Keratinocyte (primary cell): Measurements from ENCODE around the gene MLEC. TPM values are rescaled to one million over a fixed set of nuclear protein-coding genes. Genes with fewer than 3 reads are reported as not detected.

Source experiments
- DNase-seq: peaks from one replicate; pipeline ENCODE4 v3.0.0-alpha.2; 2011; ENCODE audit warnings: low read depth, missing footprints, low spot score
- FAIRE-seq: peaks from 2 replicates; lab custom pipeline; 2011; peaks lifted over from hg19 to GRCh38; lab: Jason Lieb, UNC
- H2AFZ ChIP-seq: 2 replicates; pipeline ENCODE4 v1.6.0; 2012; ENCODE audit warnings: low read length, control low read depth, inconsistent platforms; ENCODE audit not compliant: control insufficient read depth
- H3K27ac ChIP-seq: 2 replicates; pipeline ENCODE4 v1.5.1; 2011; ENCODE audit warnings: low read length; ENCODE audit not compliant: control insufficient read depth, insufficient read depth
- H3K27me3 ChIP-seq: 3 replicates; pipeline ENCODE4 v1.6.0; 2011; ENCODE audit warnings: low read length; ENCODE audit not compliant: control insufficient read depth, insufficient read depth; ENCODE audit errors: extremely low read depth
- H3K36me3 ChIP-seq, 2 experiments: 2 replicates in 1 of 2; 3 replicates in 1 of 2; pipeline ENCODE4 v1.5.1; 2011; ENCODE audit warnings: low read length in 2 of 2, mild to moderate bottlenecking in 1 of 2; ENCODE audit not compliant: control insufficient read depth in 2 of 2, insufficient read depth in 2 of 2; ENCODE audit errors: extremely low read depth in 1 of 2
- H3K4me1 ChIP-seq: 3 replicates; pipeline ENCODE4 v1.5.1; 2011; ENCODE audit warnings: low read length; ENCODE audit not compliant: control insufficient read depth, insufficient read depth; ENCODE audit errors: extremely low read depth
- H3K4me2 ChIP-seq: 3 replicates; pipeline ENCODE4 v1.6.0; 2011; ENCODE audit warnings: low read depth, low read length; ENCODE audit not compliant: control insufficient read depth, insufficient read depth; ENCODE audit errors: extremely low read depth
- H3K4me3 ChIP-seq, 3 experiments: fragments of 200-600 bp in 1 of 3; sonication (generic) in 1 of 3; 2 replicates in 2 of 3; 3 replicates in 1 of 3; pipeline ENCODE4 v1.5.1; 2011 to 2016; ENCODE audit warnings: low read length in 3 of 3, mild to moderate bottlenecking in 3 of 3, control low read depth in 2 of 3, inconsistent platforms in 1 of 3, low read depth in 1 of 3, mixed read lengths in 1 of 3, mixed run types in 1 of 3, moderate library complexity in 1 of 3; ENCODE audit not compliant: control insufficient read depth in 2 of 3, insufficient read depth in 2 of 3; ENCODE audit errors: extremely low read depth in 1 of 3
- H3K79me2 ChIP-seq: 2 replicates; pipeline ENCODE4 v1.6.0; 2012; ENCODE audit warnings: low read length; ENCODE audit not compliant: control insufficient read depth, insufficient read depth
- H3K9ac ChIP-seq: 3 replicates; pipeline ENCODE4 v1.6.0; 2011; ENCODE audit warnings: low read length; ENCODE audit not compliant: control insufficient read depth, insufficient read depth; ENCODE audit errors: extremely low read depth
- H3K9me1 ChIP-seq: 3 replicates; pipeline ENCODE4 v1.6.0; 2011; ENCODE audit warnings: low read length; ENCODE audit not compliant: control insufficient read depth, insufficient read depth; ENCODE audit errors: extremely low read depth
- H3K9me3 ChIP-seq: 2 replicates; pipeline ENCODE4 v1.5.1; 2012; ENCODE audit warnings: low read depth, low read length; ENCODE audit not compliant: control insufficient read depth
- H4K20me1 ChIP-seq: 3 replicates; pipeline ENCODE4 v1.6.0; 2011; ENCODE audit warnings: low read length; ENCODE audit not compliant: control insufficient read depth, insufficient read depth; ENCODE audit errors: extremely low read depth
- EZH2 ChIP-seq: IDR thresholded peaks from one replicate; pipeline ENCODE4 v1.6.1; 2012; ENCODE audit warnings: inconsistent platforms, mild to moderate bottlenecking, low read length, moderate library complexity
- dilution Hi-C: fragments of 300-500 bp; cut with MboI; formaldehyde crosslinking; loops from one replicate; pipeline ENCODE4 v1.7.0; 2020; ENCODE audit warnings: low sequenced_read_pairs; ENCODE audit not compliant: extremely low pct_ligation_motif_present
- polyA plus RNA-seq, 5 experiments: library from polyadenylated mRNA; depleted of rRNA in 3 of 5; stranded (reverse) in 3 of 5; stranded (forward) in 1 of 5; unstranded in 1 of 5; fragments of >200 nt; gene quantifications; 1 replicate in 1 of 5; 2 replicates in 3 of 5; 3 replicates in 1 of 5; pipeline versions ENCODE4 v1.2.1 to v1.2.3, GENCODE V29; 2011 to 2012; ENCODE audit warnings: missing spikeins in 2 of 5, low read depth in 1 of 5, low replicate concordance in 1 of 5
- TF ChIP-seq, protein P1 (sequence below), 3 experiments: IDR thresholded peaks in 1 of 3; conservative IDR thresholded peaks in 1 of 3; optimal IDR thresholded peaks in 1 of 3; 2 replicates in 2 of 3; 3 replicates in 1 of 3; pipeline versions ENCODE3 to v1.5.1; 2011; ENCODE audit warnings: low read length in 3 of 3, mild to moderate bottlenecking in 3 of 3, moderate library complexity in 2 of 3, control low read depth in 1 of 3, inconsistent platforms in 1 of 3; ENCODE audit not compliant: insufficient read depth in 2 of 3; ENCODE audit errors: extremely low read depth in 1 of 3

MLEC gene
- polyA plus RNA-seq, 1 donor (not counting 4 experiments of a cell fraction or from before 2014, with no cell fraction given): 65.2 TPM

DNA sequence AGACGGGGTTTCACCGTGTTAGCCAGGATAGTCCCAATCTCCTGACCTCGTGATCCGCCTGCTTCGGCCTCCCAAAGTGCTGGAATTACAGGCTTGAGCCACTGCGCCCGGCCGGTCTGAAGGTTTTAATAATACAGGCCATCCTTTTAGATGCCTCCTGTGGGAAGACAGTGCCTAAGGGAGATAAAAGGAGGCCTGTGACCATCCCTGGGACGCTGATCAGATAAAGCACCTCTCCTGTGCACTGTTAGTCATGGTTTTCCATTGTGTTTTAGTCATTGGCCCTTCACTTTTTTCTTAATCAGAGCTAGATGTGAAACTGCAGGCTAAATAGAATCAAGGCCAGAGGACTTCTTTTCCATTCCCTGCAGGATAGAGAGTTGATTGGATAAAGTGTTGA is 31.1 kb downstream of the MLEC start:
- peaks cover 40 to 59% of the 10 kb centered on the region in 2 experiments for H3K36me3 ChIP-seq
- FAIRE-seq: no peak

DNA sequence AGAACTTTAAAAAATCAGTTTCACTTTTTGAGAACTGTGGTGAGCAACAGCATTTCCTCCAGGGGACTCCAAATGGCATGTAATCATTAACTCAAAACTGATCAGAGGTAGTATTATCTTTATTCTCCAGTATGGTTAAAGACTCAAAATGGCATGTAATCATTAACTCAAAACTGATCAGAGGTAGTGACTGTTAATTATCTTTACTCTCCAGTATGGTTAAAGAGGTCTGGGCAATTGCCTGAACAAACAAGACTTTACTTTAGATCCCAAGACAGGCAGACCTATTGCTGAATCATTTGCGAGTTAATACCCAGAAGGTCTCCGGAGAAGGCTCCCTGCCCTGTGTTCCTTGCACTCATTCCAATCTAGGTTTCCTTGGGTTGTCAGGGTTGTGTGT is 32.1 kb downstream of the MLEC start:
- no peaks in the 10 kb centered on the region for H3K27me3 ChIP-seq
- H3K9me3 ChIP-seq: no peaks in the 10 kb centered on the region
- peaks cover 37 to 53% of the 10 kb centered on the region in 2 experiments for H3K36me3 ChIP-seq
- FAIRE-seq (no peak), DNase-seq (no peak)
- TF ChIP-seq, protein P1, sequence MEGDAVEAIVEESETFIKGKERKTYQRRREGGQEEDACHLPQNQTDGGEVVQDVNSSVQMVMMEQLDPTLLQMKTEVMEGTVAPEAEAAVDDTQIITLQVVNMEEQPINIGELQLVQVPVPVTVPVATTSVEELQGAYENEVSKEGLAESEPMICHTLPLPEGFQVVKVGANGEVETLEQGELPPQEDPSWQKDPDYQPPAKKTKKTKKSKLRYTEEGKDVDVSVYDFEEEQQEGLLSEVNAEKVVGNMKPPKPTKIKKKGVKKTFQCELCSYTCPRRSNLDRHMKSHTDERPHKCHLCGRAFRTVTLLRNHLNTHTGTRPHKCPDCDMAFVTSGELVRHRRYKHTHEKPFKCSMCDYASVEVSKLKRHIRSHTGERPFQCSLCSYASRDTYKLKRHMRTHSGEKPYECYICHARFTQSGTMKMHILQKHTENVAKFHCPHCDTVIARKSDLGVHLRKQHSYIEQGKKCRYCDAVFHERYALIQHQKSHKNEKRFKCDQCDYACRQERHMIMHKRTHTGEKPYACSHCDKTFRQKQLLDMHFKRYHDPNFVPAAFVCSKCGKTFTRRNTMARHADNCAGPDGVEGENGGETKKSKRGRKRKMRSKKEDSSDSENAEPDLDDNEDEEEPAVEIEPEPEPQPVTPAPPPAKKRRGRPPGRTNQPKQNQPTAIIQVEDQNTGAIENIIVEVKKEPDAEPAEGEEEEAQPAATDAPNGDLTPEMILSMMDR (optimal IDR thresholded peaks at IDR 0.05 in 1 of 3, IDR thresholded peaks at IDR 0.05 in 1 of 3, conservative IDR thresholded peaks at IDR 0.05 in 1 of 3; ENCODE audit: extremely low read depth in 1 of 3, insufficient read depth in 2 of 3, low read length in 3 of 3): no peak
- no peaks in the 10 kb centered on the region for H3K9me1 ChIP-seq
- H3K4me1 ChIP-seq: peaks cover 6% of the 10 kb centered on the region
- H3K9ac ChIP-seq: no peak overlapping the region
- H3K27ac ChIP-seq: no peak overlapping the region
- H2AFZ ChIP-seq: no peak overlapping the region
- no peak overlapping the region for H3K4me3 ChIP-seq
- H3K79me2 ChIP-seq: no peaks in the 10 kb centered on the region
- dilution Hi-C loops: no loop called here
- H4K20me1 ChIP-seq: no peaks in the 10 kb centered on the region
- H3K4me2 ChIP-seq: no peak overlapping the region

More for the DNA sequence above, 31.1 kb downstream of the MLEC start:
- Histone ChIP-seq H3K4me2 (no peak overlapping the region), H3K4me3 (no peak overlapping the region), H4K20me1 (no peaks in the 10 kb centered on the region), H2AFZ (no peak overlapping the region), H3K27me3 (no peaks in the 10 kb centered on the region), H3K9me3 (no peaks in the 10 kb centered on the region), H3K4me1 (peaks cover 6% of the 10 kb centered on the region), H3K27ac (no peak overlapping the region), H3K9ac (no peak overlapping the region), H3K79me2 (no peaks in the 10 kb centered on the region), H3K9me1 (no peaks in the 10 kb centered on the region)
- DNase-seq: no peak
- dilution Hi-C loops: no loop called here
- TF ChIP-seq EZH2: no peak
- TF ChIP-seq, protein P1 (optimal IDR thresholded peaks at IDR 0.05 in 1 of 3, IDR thresholded peaks at IDR 0.05 in 1 of 3, conservative IDR thresholded peaks at IDR 0.05 in 1 of 3; ENCODE audit: extremely low read depth in 1 of 3, insufficient read depth in 2 of 3, low read length in 3 of 3): no peak
